DMS153 treated with DMSO at 0.1 percent for 48 hours (cell line): ENCODE data around the gene CCNJL.
"Not testable (repeated sequence)": the region's sequence is repeated elsewhere in the genome, so short reads cannot be mapped to it uniquely, and the experiment has no call there.

Source experiments
- DNase-seq: peaks from one replicate; lab custom pipeline; 2025; ENCODE audit not compliant: unreplicated experiment; lab: John Stamatoyannopoulos, UW

CCNJL gene, protein sequence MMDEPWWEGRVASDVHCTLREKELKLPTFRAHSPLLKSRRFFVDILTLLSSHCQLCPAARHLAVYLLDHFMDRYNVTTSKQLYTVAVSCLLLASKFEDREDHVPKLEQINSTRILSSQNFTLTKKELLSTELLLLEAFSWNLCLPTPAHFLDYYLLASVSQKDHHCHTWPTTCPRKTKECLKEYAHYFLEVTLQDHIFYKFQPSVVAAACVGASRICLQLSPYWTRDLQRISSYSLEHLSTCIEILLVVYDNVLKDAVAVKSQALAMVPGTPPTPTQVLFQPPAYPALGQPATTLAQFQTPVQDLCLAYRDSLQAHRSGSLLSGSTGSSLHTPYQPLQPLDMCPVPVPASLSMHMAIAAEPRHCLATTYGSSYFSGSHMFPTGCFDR

DNA sequence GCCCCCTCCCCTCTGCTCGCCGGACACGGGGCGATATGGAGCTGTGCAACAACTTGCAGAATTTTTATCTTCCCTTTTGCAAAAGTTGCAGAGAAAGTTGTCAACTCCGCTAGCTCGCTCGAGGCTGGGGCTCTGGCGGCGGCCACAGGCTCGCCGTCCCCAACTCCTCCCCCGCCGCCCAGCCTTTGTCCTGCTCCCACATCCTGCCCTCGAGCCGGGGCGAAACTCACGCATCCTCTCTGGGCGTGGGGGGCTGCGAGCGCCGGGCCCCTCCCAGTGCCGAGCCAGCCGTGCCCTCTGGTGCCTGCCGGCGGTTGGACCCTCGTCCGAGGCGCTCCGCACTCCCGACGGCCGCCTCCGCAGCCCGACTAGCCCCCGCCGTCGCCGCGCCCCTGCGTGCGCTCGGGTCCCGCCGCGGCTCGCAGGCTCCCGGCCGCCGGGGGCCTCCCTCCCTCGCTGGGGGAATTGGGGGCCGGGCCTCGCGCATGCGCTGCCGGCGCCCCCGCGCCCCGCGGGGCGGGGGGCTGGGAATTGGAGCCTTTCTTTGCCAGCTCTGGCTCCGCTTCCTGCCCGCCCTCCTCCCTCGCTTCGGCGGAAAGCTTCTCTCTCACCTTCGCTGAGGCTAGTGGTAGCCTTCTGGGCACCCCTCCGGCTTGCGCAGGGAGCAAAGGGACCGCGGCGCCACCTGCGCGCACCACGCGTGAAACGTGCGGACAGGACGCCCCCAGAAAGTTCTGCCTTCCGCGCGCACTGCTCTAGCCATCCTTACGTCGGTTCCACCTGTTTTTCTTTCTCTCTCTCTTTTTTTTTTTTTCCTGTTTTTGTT lies at the start of gene CCNJL:
Gene CCNJL (minus strand): TSS at position 431 of the 826 bp plus-strand sequence. CDS start 641 bp downstream, outside the sequence.
- peak; percentile 27 for DNase-seq

DNA sequence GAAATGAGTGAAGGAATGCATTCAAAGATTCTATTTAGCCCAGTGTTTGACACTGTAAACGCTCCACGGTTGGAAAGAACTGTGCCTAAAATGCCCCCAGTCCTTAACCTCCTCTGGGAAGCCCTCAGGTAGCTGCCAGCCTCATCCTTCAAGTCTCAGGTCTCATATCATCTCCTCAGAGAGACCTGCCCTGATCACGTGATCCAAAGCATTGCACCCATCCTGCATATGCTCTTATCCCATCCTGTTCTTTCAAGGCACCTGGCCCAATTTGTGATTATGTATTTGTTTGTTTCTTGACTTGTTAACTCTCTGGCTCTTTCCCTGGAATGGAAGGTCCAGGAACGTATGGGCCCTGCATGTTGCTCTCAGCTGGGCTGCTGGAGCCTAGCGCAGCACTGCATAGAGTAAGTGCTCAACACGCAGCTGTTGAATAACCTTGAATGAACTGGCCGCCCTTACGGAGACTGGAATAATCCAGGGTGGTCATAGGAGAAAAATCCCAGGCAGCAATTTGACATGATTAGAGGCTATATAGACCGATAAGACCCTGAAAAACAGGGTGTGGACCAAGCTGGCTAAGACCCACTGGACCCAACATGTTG lies 49.4 kb upstream of the CCNJL start:
- DNase-seq: no peak

DNA sequence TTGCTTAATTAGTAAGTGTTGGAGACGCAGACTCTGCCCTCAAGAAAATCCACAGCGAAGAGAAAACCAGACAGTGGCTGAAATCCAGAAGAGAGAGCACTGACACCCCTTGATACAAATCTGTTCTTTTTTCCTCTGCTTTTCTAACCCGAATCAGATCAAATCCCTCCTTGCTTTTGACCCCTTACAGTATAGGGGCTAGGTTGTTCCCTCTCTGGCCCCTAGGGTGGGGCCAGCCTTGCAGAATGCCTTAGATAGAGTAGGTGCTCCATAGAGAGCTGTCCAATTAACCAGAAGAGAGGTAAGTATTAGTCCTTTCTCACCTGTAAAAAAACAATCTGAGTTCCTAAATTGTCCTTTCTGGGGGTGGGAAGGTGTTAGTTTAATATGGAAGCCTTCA lies 47.9 kb upstream of the CCNJL start:
- DNase-seq: no peak

DNA sequence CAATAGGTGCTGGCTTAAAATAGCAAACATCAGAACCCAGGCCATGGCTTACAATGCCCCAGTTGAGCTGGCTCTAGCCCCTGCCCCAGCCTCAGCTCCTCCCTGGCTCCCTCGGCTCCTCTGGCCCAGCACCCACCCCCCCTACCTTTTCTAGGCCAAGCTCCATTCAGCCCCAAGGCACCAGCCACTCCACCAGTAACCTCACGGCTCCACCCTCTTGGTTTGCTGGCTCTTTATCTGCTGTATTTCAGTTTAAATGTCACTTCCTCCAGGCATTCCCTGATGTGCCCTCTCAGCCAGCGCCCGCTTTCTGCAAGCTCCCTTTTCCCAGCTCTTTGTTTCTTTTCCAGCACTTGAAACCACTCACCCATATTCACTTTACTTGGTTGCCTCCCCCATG lies 47.5 kb upstream of the CCNJL start:
- DNase-seq: no peak

DNA sequence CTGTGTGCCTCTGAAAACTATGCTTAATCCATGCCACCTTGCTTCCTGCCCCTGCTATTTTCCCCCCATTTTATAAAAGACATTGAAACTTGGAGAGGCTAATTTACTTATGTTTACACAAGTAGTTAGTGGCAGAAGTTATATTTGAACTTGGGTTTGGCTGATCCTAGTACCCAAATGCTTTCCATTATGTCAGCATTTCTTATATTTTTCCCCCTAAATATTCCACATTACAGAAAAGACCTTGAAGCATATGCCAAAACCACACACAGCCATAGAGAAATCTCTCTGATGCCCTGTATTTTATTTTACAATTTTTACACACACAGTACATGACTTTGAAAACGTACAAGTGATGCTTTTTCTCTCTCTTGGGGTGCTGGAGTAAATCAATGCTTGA lies 46.9 kb upstream of the CCNJL start:
- DNase-seq: no peak

DNA sequence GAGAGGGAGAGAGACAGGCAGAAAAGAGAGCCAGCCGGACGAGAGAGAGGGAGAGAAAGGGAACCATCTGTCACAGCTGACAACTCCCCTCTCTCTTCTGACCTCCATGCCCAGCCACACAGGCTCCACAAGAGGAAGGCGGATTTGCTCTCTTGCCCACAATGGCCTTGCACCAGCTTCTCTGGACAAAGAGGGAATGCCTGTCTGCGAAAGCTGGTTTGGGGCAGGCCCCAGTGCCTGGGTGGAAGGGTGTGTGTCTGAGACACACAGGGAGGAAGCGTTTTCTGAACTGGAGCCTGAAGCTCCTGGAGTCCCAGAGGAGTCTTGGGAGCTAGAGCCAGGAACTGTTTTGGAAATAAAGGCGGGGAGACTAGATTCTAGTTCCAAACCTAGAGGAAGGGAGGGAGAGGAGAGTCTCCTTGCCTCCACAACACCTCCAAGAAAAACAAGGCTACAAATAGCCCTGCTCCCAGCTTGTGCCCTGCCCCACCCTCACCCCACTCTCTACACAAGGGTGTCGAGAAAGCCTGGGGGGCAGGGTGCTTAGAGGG lies 45.6 kb upstream of the CCNJL start:
- DNase-seq: no peak

GRCh38 chr5:160357394-160357793 lies 45.0 kb upstream of the CCNJL start:
- DNase-seq: no peak

- DNase-seq: no peak
Observed at GRCh38 chr5:160356550-160357347, 44.4 kb upstream of the CCNJL start.

DNA sequence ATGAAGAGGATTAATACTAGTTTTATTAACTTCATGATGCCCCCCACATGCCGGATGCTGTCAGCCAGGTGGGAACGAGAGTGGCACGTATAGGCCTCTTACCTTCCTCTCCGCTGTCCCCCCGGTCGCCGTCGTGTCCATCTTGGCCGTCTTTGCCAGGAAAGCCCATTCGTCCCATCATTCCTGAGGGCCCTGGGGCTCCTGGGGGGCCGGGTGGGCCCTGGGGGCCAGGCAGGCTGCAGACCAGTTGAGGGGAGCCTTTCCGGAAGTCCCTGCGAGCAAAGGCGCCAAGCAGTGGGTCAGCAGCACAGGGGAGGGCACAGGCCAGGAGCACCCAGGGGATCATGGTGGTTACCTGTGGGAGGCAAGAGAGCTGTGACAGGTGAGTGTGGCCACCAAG lies 42.3 kb upstream of the CCNJL start:
- no peak for DNase-seq

GRCh38 chr5:160353379-160353778 lies 41.0 kb upstream of the CCNJL start:
- DNase-seq: no peak

GRCh38 chr5:160352308-160352707 lies 39.9 kb upstream of the CCNJL start:
- DNase-seq: no peak

DNA sequence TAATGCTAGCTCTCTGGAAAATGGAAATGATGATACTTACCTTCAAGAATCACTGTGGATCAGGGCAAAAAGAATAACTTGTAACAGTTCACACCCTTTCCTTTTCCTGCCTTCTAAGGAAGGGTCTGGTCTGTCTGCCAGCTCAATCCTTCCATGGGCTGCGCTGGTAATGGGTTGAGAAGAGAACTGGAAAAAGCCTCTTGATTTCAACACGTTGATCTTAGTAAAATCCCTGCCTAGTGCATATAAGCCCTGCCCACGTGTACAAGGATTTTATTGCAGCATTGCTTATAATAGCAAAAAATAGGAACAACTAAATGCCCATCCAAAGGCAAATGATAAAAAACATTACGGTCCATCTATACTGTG lies 37.6 kb upstream of the CCNJL start:
- no peak for DNase-seq

- no peak for DNase-seq
Observed at GRCh38 chr5:160349249-160349934, 37.0 kb upstream of the CCNJL start.

- DNase-seq: no peak
Observed at GRCh38 chr5:160348080-160348479, 35.7 kb upstream of the CCNJL start.

DNA sequence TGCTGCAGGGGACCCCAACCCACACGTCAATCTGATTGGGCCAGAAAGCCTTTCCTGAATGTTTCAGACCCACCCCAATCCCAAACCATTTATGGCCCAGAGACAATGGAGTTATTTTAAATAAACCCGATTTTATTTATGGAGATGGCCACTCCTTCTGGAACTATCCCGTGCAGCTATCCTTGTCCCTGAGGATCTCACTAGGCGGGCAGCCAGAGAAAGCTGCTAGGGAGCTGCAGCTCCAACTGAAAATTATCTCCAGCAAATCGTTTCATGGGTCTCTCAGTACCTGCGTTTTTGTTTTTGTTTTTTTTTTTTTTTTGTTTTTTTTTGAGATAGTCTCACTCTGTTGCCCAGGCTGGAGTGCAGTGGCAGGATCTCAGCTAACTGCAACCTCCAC lies 35.1 kb upstream of the CCNJL start:
- no peak for DNase-seq

DNA sequence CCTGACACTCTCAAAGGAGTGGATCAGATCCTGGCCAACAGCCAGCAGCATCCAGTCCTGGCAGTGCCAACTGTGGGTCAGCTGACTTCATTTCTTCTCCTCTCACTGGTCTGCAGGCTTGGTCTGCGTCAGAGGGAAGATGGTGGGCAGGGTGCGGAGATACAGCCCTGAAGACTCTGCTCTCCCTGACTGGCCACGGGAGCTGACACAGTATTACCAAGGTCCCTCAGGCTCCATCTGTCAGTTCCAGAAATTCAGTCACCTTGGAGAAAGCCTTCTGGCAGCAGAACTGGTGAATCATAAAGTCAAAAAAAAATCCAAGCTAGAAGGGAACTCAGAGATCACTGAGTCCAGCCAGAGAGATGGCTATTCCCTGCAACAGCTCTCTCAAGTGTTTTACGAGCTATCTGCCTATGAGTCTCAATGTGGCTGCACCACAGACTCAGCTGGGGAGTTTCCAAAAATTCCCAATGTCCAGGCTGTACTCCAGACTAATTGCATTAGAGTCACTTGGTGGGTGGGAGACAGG lies 30.1 kb upstream of the CCNJL start:
- no peak for DNase-seq

DNA sequence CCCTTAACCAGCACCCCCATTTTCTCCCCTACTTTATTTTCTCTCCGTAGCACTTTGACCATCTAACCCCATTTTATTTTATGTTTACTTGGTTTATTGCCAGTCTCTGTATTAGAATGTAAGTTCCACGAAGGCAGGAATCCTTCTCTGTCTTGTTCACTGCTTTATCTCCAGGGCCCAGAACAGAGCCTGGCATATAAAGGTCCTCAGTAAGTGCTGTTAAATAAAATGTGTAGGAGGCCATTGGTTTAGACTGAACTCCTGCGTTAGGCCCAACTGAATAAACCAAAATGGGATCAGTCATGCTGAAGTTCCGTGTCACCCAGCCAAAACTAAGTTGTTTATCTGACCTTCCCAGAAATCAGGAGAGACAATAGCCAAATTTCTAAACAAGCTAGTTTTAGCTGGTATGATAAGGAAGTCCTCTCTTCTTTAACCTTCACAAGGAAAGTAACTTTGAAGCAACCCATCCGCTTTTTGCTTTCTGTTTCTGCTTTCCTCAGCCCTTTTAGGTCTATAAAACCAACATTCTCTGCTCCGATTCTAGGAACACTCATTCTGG lies 29.0 kb upstream of the CCNJL start:
- DNase-seq: no peak

- not testable (repeated sequence) for DNase-seq
Observed at GRCh38 chr5:160340513-160340912, 28.1 kb upstream of the CCNJL start.

GRCh38 chr5:160339406-160340130 lies 27.2 kb upstream of the CCNJL start:
- DNase-seq: no peak
